Activated CD8-positive, alpha-beta T cell treated with anti-CD3 and anti-CD28 coated beads for 36 hours (primary cell): ENCODE measurements around the gene RNU5D-1. TPM values are rescaled to one million over a fixed set of nuclear protein-coding genes. Genes with fewer than 3 reads are reported as not detected.
A peak's percentile ranks its signal among the peaks of the same experiment; 100 is the strongest.

Experiments used
- ATAC-seq: fragments of 200-7000 bp; cut with Tn5 transposase; one replicate; pipeline ENCODE4 v1.10.0; 2021; ENCODE audit warnings: mild to moderate bottlenecking, moderate library complexity
- CTCF ChIA-PET: fragments of 350-600 bp; sonication (Branson Sonifier 250); formaldehyde crosslinking; loops from one replicate; lab custom pipeline; 2021; ENCODE audit warnings: antibody characterized with exemption; lab: Charles Lee
- POLR2A ChIA-PET: fragments of 350-600 bp; sonication (Branson Sonifier 250); formaldehyde crosslinking; loops from one replicate; lab custom pipeline; 2021; ENCODE audit warnings: antibody characterized with exemption; lab: Charles Lee
- DNase-seq: peaks from one replicate; pipeline ENCODE4 v3.0.0-alpha.2; 2020
- H3K27ac Mint-ChIP-seq: one replicate; pipeline ENCODE4 v1.8.0; 2021; ENCODE audit warnings: mild to moderate bottlenecking, mixed read lengths
- H3K27me3 Mint-ChIP-seq: one replicate; pipeline ENCODE4 v1.8.0; 2021; ENCODE audit warnings: mixed read lengths
- H3K36me3 Mint-ChIP-seq: one replicate; pipeline ENCODE4 v1.8.0; 2021; ENCODE audit warnings: low read depth, mixed read lengths
- H3K4me1 Mint-ChIP-seq: one replicate; pipeline ENCODE4 v1.8.0; 2021; ENCODE audit warnings: low read depth, mixed read lengths
- H3K4me3 Mint-ChIP-seq: one replicate; pipeline ENCODE4 v1.8.0; 2021; ENCODE audit warnings: mild to moderate bottlenecking, moderate library complexity, mixed read lengths
- H3K9me3 Mint-ChIP-seq: one replicate; pipeline ENCODE4 v1.8.0; 2021; ENCODE audit warnings: mixed read lengths
- CTCF ChIP-seq: fragments of 200-600 bp; IDR thresholded peaks from one replicate; pipeline ENCODE4 v1.8.0; 2022; ENCODE audit warnings: antibody characterized with exemption, mild to moderate bottlenecking
- intact Hi-C: fragments of 100-400 bp; cut with micrococcal nuclease; formaldehyde crosslinking; loops from one replicate; pipeline ENCODE4 v1.10.0; 2022
- total RNA-seq, 2 experiments: library from RNA; stranded (reverse); gene quantifications; one replicate each; pipeline ENCODE4 v1.2.3, GENCODE V29; 2021

RNU5D-1 gene
- total RNA-seq, 2 experiments from 2014 or later: not detected

- Mint-ChIP-seq H3K4me1 (peaks cover 41% of the 10 kb centered on the region), H3K9me3 (no peaks in the 10 kb centered on the region), H3K27me3 (no peaks in the 10 kb centered on the region), H3K36me3 (no peaks in the 10 kb centered on the region), H3K4me3 (no peak overlapping the region), H3K27ac (peak overlapping the region; percentile 60)
- no peak for ATAC-seq
- ChIA-PET CTCF (interaction anchor here (0.8 kb wide), 1 partner anchor 24 kb away, joined by 4 read pairs; no protein-coding TSS in a partner anchor), POLR2A (interaction anchor here (3.3 to 6.9 kb wide), 2 partner anchors 28 to 37 kb away, joined by 12 to 58 read pairs; partner anchors contain the start of gene RNU5D-1)
- intact Hi-C loops: no loop called here
- no peak for DNase-seq
- TF ChIP-seq CTCF: no peak
Observed at GRCh38 chr1:44693900-44694299, 37.1 kb downstream of the RNU5D-1 start.

DNA sequence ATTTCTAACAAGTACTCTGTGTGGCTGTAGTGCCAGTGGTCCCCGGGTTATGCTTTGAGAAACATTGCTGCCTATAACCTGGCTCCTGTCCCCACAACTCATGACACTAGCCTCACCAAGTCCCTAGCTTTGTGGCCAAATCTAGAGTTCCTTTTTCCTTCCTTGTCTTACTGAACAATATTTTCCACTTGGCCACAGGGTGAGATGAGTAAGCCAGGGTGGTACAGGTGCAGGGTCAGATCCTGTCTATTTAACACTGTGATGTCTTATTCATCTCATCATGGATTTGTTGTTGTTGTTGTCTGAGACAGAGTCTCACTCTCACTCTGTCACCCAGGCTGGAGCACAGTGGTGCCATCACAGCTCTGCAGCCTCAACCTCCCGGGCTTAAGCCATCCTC, 37.8 kb downstream of the RNU5D-1 start:
- peaks cover 40% of the 10 kb centered on the region for H3K4me1 Mint-ChIP-seq
- no peak overlapping the region for H3K27ac Mint-ChIP-seq
- no peaks in the 10 kb centered on the region for H3K9me3 Mint-ChIP-seq
- ChIA-PET POLR2A (interaction anchor here (3.3 to 6.9 kb wide), 2 partner anchors 29 to 38 kb away, joined by 12 to 58 read pairs; partner anchors contain the start of gene RNU5D-1), CTCF (interaction anchor here (0.8 to 0.9 kb wide), 2 partner anchors 25 to 38 kb away, joined by 3 to 4 read pairs; no protein-coding TSS in a partner anchor)
- H3K27me3 Mint-ChIP-seq: no peaks in the 10 kb centered on the region
- DNase-seq (peak; percentile 56), ATAC-seq (peak; percentile 83)
- no peaks in the 10 kb centered on the region for H3K36me3 Mint-ChIP-seq
- no peak for TF ChIP-seq CTCF
- H3K4me3 Mint-ChIP-seq: no peak overlapping the region
- intact Hi-C loops: no loop called here

DNA sequence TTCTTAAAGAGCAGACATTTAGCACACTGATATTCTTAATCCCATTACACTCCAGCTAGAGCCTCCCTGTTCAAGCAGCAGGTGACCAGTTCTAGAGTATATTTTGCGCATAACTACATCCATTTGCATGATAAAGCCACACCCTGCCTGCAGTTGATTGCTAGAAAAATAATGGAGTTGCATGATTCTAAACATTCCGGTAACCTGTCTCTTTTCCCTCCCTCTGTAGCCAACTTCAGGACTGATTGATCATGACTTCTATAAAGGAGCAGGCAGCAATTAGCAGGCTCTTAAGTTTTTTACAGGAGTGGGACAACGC, 41.6 kb downstream of the RNU5D-1 start:
- Mint-ChIP-seq H3K27me3 (no peaks in the 10 kb centered on the region), H3K4me1 (peaks cover 19% of the 10 kb centered on the region), H3K4me3 (no peak overlapping the region), H3K9me3 (no peaks in the 10 kb centered on the region), H3K27ac (no peak overlapping the region), H3K36me3 (no peaks in the 10 kb centered on the region)
- ChIA-PET POLR2A (interaction anchor here (1.3 kb wide), 1 partner anchor 8 kb away, joined by 4 read pairs; no protein-coding TSS in a partner anchor), CTCF (interaction anchor here (2.8 kb wide), 1 partner anchor 37 kb away, joined by 8 read pairs; no protein-coding TSS in a partner anchor)
- intact Hi-C loops: no loop called here
- DNase-seq (no peak), ATAC-seq (no peak)
- no peak for TF ChIP-seq CTCF

GRCh38 chr1:44688760-44689446, 42.1 kb downstream of the RNU5D-1 start:
- intact Hi-C loops: no loop called here
- no peak overlapping the region for H3K4me3 Mint-ChIP-seq
- no peaks in the 10 kb centered on the region for H3K27me3 Mint-ChIP-seq
- no peak overlapping the region for H3K27ac Mint-ChIP-seq
- H3K36me3 Mint-ChIP-seq: no peaks in the 10 kb centered on the region
- CTCF ChIA-PET: interaction anchor here (1.6 to 2.8 kb wide), 2 partner anchors 26 to 36 kb away, joined by 4 to 8 read pairs; no protein-coding TSS in a partner anchor
- peaks cover 19% of the 10 kb centered on the region for H3K4me1 Mint-ChIP-seq
- no peak for DNase-seq
- POLR2A ChIA-PET: interaction anchor here (1.3 kb wide), 1 partner anchor 8 kb away, joined by 4 read pairs; no protein-coding TSS in a partner anchor
- no peak for ATAC-seq
- no peak for TF ChIP-seq CTCF
- H3K9me3 Mint-ChIP-seq: no peaks in the 10 kb centered on the region

DNA sequence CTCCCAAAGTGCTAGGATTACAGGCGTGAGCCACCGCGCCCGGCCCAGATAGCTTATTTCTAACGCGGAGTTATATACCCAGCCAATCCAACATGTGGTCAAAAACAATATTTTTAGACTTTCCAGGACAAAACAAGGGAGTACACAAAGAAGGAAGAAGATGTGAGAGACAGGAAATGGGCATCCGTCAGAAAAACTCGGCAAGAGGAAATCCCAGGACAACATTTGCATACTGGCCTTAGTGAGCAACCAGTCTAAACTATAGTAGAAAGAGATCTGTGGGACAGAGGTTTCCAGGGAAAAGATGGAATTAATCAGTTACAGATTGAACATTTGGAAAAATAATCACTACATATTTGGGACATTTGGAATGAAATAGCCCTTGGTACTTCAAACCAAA, 45.1 kb downstream of the RNU5D-1 start:
- no peaks in the 10 kb centered on the region for H3K27me3 Mint-ChIP-seq
- no peak overlapping the region for H3K4me3 Mint-ChIP-seq
- ChIA-PET CTCF (interaction anchor here (1.9 kb wide), 1 partner anchor 21 kb away, joined by 5 read pairs; no protein-coding TSS in a partner anchor), POLR2A (interaction anchor here (1.0 kb wide), 1 partner anchor 11 kb away, joined by 4 read pairs; the partner anchor contains the start of gene ARMH1)
- no peak overlapping the region for H3K27ac Mint-ChIP-seq
- TF ChIP-seq CTCF: no peak
- ATAC-seq (no peak), DNase-seq (no peak)
- intact Hi-C loops: no loop called here
- no peaks in the 10 kb centered on the region for H3K36me3 Mint-ChIP-seq
- H3K4me1 Mint-ChIP-seq: peaks cover 2% of the 10 kb centered on the region
- no peaks in the 10 kb centered on the region for H3K9me3 Mint-ChIP-seq
